Caco-2 (cell line): ENCODE results near the gene RSF1. TPM values are rescaled to one million over a fixed set of nuclear protein-coding genes. Genes with fewer than 3 reads are reported as not detected.

Source experiments
- BruUV-seq: library from RNA; stranded (reverse); fragments of 400-500 nt; replicated peaks from 2 replicates; lab custom pipeline; 2021; lab: Mats Ljungman, UMichigan
- CTCF ChIA-PET: fragments of 300-600 bp; sonication (Branson Sonifier 250); formaldehyde crosslinking; loops from one replicate; lab custom pipeline; 2022; ENCODE audit warnings: antibody characterized with exemption; lab: Charles Lee
- POLR2A ChIA-PET: fragments of 300-600 bp; sonication (Branson Sonifier 250); formaldehyde crosslinking; loops from one replicate; lab custom pipeline; 2022; ENCODE audit warnings: antibody characterized with exemption; lab: Charles Lee
- DNase-seq, 2 experiments: peaks; one replicate each; pipeline versions ENCODE4 v3.0.0 to v3.0.0-alpha.2; 2020 to 2022
- H3K27me3 ChIP-seq: replicated peaks from 2 replicates; pipeline ENCODE4 v1.6.0; 2011; ENCODE audit warnings: low read length; ENCODE audit not compliant: control insufficient read depth, insufficient read depth
- H3K36me3 ChIP-seq: 2 replicates; pipeline ENCODE4 v1.5.1; 2011; ENCODE audit warnings: low read length; ENCODE audit not compliant: control insufficient read depth, insufficient read depth
- H3K4me1 ChIP-seq: fragments of 250-450 bp; sonication (Bioruptor Pico); 2 replicates; pipeline ENCODE4 v1.5.1; 2020; ENCODE audit warnings: mild to moderate bottlenecking
- H3K4me3 ChIP-seq: 2 replicates; pipeline ENCODE4 v1.5.1; 2011; ENCODE audit warnings: low read depth, mild to moderate bottlenecking, control low read depth, low read length
- H3K9me3 ChIP-seq: fragments of 250-450 bp; sonication (Bioruptor Pico); 2 replicates; pipeline ENCODE4 v1.5.1; 2020; ENCODE audit warnings: mild to moderate bottlenecking, moderate library complexity
- H3K27ac Mint-ChIP-seq: one replicate; pipeline ENCODE4 v1.8.0; 2022; ENCODE audit warnings: mixed read lengths; ENCODE audit not compliant: unreplicated experiment
- H3K27me3 Mint-ChIP-seq: one replicate; pipeline ENCODE4 v1.8.0; 2022; ENCODE audit warnings: mixed read lengths; ENCODE audit not compliant: insufficient read depth, unreplicated experiment
- H3K36me3 Mint-ChIP-seq: one replicate; pipeline ENCODE4 v1.8.0; 2022; ENCODE audit warnings: mild to moderate bottlenecking, mixed read lengths; ENCODE audit not compliant: insufficient read depth, unreplicated experiment
- H3K4me1 Mint-ChIP-seq: one replicate; pipeline ENCODE4 v1.8.0; 2022; ENCODE audit warnings: low read depth, mixed read lengths; ENCODE audit not compliant: unreplicated experiment
- H3K4me3 Mint-ChIP-seq: one replicate; pipeline ENCODE4 v1.8.0; 2022; ENCODE audit warnings: mild to moderate bottlenecking, moderate library complexity, mixed read lengths; ENCODE audit not compliant: unreplicated experiment
- H3K9me3 Mint-ChIP-seq: one replicate; pipeline ENCODE4 v1.8.0; 2022; ENCODE audit warnings: mixed read lengths; ENCODE audit not compliant: unreplicated experiment
- CTCF ChIP-seq, 2 experiments: fragments of 200-600 bp in 1 of 2; IDR thresholded peaks; 1 replicate in 1 of 2; 2 replicates in 1 of 2; pipeline versions ENCODE4 v1.5.1 to v1.8.0; 2011 to 2022; ENCODE audit warnings: antibody characterized with exemption in 1 of 2, control low read depth in 1 of 2, inconsistent platforms in 1 of 2, low read depth in 1 of 2, low read length in 1 of 2, mild to moderate bottlenecking in 1 of 2, moderate library complexity in 1 of 2; ENCODE audit not compliant: insufficient read depth in 1 of 2, severe bottlenecking in 1 of 2, unreplicated experiment in 1 of 2
- intact Hi-C: fragments of 100-400 bp; cut with micrococcal nuclease; formaldehyde crosslinking; loops from one replicate; pipeline ENCODE4 v1.10.0; 2022; ENCODE audit not compliant: unreplicated experiment
- total RNA-seq: library from RNA; stranded (reverse); gene quantifications from 2 replicates; pipeline ENCODE4 v1.2.3, GENCODE V29; 2022

RSF1 gene
- total RNA-seq, 1 experiment from 2014 or later: 121 TPM

GRCh38 chr11:77650123-77650522, 170.4 kb downstream of the RSF1 start:
- no peaks in the 10 kb centered on the region for H3K9me3 ChIP-seq
- ChIA-PET CTCF (no interaction called here), POLR2A (no interaction called here)
- no peak for TF ChIP-seq CTCF (IDR thresholded peaks at IDR 0.05; ENCODE audit: insufficient read depth in 1 of 2, low read depth in 1 of 2, low read length in 1 of 2, severe bottlenecking in 1 of 2, unreplicated experiment in 1 of 2)
- no peaks in the 10 kb centered on the region for H3K27me3 ChIP-seq
- 0 out of 2 replicates have a peak, but pooled peaks cover 4% of the 10 kb centered on the region for H3K4me1 ChIP-seq
- no peaks in the 10 kb centered on the region for H3K36me3 ChIP-seq
- Mint-ChIP-seq H3K27ac (no peak overlapping the region), H3K36me3 (no peaks in the 10 kb centered on the region), H3K4me3 (no peak overlapping the region), H3K4me1 (no peaks in the 10 kb centered on the region), H3K27me3 (no peaks in the 10 kb centered on the region), H3K9me3 (no peaks in the 10 kb centered on the region)
- H3K4me3 ChIP-seq: no peak overlapping the region
- intact Hi-C loops: loop anchor here (2.0 kb wide), 1 partner anchor 21 kb away; no protein-coding TSS in a partner anchor
- no peak for DNase-seq
- no TSS peak for BruUV-seq

- TF ChIP-seq CTCF (IDR thresholded peaks at IDR 0.05; ENCODE audit: insufficient read depth in 1 of 2, low read depth in 1 of 2, low read length in 1 of 2, severe bottlenecking in 1 of 2, unreplicated experiment in 1 of 2): no peak
- ChIA-PET CTCF (no interaction called here), POLR2A (no interaction called here)
- H3K4me1 ChIP-seq: peaks cover 9% of the 10 kb centered on the region; the same call in 1 of the 2 replicates
- BruUV-seq: no TSS peak
- no peak overlapping the region for H3K4me3 ChIP-seq
- no peaks in the 10 kb centered on the region for H3K36me3 Mint-ChIP-seq
- intact Hi-C loops: no loop called here
- no peaks in the 10 kb centered on the region for H3K27me3 Mint-ChIP-seq
- no peak overlapping the region for H3K4me3 Mint-ChIP-seq
- no peak overlapping the region for H3K27ac Mint-ChIP-seq
- H3K4me1 Mint-ChIP-seq: peaks cover 5% of the 10 kb centered on the region
- no peak for DNase-seq
- no peaks in the 10 kb centered on the region for H3K9me3 Mint-ChIP-seq
- H3K36me3 ChIP-seq: no peaks in the 10 kb centered on the region
- no peaks in the 10 kb centered on the region for H3K9me3 ChIP-seq
- H3K27me3 ChIP-seq: no peaks in the 10 kb centered on the region
These were observed 172.7 kb downstream of the RSF1 start for GRCh38 chr11:77647654-77648305.

- Mint-ChIP-seq H3K36me3 (no peaks in the 10 kb centered on the region), H3K27ac (no peak overlapping the region), H3K27me3 (no peaks in the 10 kb centered on the region), H3K4me1 (peaks cover 5% of the 10 kb centered on the region), H3K4me3 (no peak overlapping the region), H3K9me3 (no peaks in the 10 kb centered on the region)
- Histone ChIP-seq H3K9me3 (peaks cover 7% of the 10 kb centered on the region; the same call in 1 of the 2 replicates), H3K4me1 (peaks cover 5% of the 10 kb centered on the region; the same call in 1 of the 2 replicates), H3K4me3 (no peak overlapping the region), H3K36me3 (no peaks in the 10 kb centered on the region), H3K27me3 (no peaks in the 10 kb centered on the region)
- BruUV-seq: no TSS peak
- TF ChIP-seq CTCF (IDR thresholded peaks at IDR 0.05; ENCODE audit: insufficient read depth in 1 of 2, low read depth in 1 of 2, low read length in 1 of 2, severe bottlenecking in 1 of 2, unreplicated experiment in 1 of 2): no peak
- intact Hi-C loops: no loop called here
- CTCF ChIA-PET: no interaction called here
- no peak for DNase-seq
- POLR2A ChIA-PET: no interaction called here
These were observed 175.6 kb downstream of the RSF1 start for GRCh38 chr11:77644887-77645286.
